ENCODE data around the gene PIP5K1C.

- TF ChIP-seq CTCF (IDR thresholded peaks at IDR 0.05; ENCODE audit: insufficient read depth, low read depth, low read length) (no peak), EZH2 (IDR thresholded peaks at IDR 0.05; ENCODE audit: insufficient read depth, low read length) (no peak)
Observed at GRCh38 chr19:3697671-3698385, 2.4 kb downstream of the PIP5K1C start.

Data from astrocyte (in vitro differentiated cells and primary cell).